Activated CD4-positive, CD25-positive, alpha-beta regulatory T cell treated with anti-CD3 and anti-CD28 coated beads, Interleukin-2, amount 50 U/mL, for 24 hours (primary cell): ENCODE data around the gene SARM1.

ENCODE experiments used
- ATAC-seq, 2 donors: fragments of 150-1000 bp; cut with Tn5 transposase; one replicate each; pipeline ENCODE4 v1.10.0; 2021; ENCODE audit warnings: mild to moderate bottlenecking in 1 of 2, moderate library complexity in 1 of 2

SARM1 gene

DNA sequence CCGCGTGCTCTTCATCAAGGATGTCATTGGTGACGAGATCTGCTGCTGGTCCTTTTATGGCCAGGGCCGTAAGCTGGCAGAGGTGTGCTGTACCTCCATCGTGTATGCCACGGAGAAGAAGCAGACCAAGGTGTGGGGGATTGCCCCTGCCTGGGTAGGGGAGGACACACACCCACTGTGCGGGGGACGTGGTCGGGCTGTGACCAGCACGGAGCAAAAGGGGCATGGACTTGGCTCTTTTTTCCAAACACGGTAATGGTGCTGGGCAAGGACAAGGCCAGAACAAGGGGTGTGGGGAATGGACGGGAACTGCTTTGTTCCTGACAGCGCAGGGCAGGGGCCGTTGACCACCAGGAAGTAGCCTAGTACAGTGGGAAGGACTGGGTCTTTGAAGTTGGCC is 29.2 kb upstream of the SARM1 start:
- no peak for ATAC-seq

DNA sequence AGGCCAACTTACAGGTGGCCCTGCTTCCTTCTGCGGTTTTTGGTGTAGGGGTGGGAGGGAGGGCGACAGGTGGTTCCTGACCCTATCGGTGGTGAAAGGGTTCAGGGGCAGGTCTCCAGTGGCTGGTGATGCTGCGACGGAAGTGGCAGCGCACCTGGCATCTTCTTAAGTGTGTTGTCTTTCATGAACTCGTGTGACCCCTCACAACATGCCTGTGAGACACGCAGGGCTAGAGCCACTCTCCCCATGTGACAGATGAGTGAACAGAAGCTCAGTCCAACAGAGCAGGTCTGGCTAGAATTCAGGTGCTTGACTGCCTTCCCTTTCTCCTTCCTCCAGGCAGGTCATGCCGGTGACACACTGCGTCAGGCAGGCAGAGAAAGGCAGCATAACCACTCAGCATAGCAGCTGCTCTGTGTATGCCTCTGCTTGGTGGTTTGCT is 28.0 kb upstream of the SARM1 start:
- ATAC-seq, result no peak

DNA sequence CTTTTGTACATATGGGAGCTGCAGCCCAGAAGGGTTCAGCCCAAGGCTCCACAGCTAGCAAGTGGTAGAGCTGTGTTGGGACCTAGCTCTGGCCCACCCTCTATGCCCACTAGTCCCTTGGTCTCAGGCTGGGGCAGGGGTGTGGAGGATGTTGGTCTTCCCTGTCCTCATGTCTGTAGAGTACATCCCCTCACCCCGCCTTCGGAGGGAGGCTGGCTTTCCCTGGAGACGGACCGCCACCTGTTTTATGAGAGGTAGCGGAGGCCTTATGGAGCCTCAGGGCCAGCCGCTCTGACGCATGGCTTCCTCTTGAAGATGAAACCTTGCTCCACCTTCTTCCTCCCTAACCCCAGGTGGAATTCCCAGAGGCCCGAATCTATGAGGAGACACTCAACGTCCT is 27.5 kb upstream of the SARM1 start:
- ATAC-seq, result no peak

DNA sequence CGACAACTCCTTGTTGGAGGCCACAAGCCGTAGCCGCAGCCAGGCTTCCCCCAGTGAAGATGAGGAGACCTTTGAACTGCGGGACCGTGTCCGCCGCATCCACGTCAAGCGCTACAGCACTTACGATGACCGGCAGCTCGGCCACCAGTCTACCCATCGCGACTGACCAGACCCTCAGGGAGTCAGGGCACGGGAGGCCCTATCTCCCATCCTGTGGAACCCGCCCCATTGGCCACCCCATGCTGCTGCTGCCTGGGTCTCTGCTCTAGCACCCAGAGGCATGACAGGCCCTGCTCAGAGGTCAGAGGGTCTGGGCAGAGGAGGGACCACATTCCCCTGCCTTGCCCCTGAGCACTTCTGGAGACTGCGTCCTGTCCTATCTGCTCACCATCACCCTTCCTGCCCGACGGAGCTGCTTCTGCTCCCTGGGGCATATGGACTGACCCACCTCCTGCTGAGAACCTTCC is 27.0 kb upstream of the SARM1 start:
- no peak for ATAC-seq

DNA sequence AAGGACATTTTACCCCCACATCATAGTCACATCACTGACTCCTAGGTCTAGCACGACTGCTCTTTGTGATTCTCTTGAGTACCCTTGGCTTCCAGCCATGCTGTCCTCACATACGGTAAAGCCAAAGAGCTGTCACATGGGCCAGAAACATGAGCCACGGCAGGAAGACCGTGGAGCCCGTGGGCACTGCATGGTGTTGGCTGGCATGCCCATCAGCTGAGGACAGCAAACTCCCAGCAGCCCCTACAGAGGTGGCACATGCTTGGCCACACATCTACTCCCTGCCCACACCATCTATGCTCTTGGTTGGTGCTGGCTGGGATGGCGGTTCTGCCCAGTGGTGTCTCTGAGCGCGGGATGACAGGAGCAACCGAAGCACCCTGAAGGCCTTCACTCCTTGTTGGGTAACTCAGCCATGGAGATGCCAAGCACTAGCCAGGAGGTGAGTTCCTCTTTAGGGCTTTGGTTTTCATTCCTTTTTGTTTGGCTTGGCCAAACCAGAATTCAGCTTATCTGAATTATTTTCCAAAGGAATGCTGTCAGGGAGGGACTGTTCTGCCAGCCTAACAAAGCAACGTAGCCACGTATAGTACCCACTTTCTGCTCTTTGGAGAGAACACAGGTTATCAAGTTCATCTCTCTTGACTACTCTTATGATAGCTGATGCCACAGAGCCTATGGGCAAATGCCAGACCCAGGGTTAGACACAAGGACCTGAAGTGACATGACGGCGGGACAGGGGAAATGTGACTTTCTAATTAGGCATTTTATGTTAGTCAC is 25.9 kb upstream of the SARM1 start:
- ATAC-seq, result no peak

DNA sequence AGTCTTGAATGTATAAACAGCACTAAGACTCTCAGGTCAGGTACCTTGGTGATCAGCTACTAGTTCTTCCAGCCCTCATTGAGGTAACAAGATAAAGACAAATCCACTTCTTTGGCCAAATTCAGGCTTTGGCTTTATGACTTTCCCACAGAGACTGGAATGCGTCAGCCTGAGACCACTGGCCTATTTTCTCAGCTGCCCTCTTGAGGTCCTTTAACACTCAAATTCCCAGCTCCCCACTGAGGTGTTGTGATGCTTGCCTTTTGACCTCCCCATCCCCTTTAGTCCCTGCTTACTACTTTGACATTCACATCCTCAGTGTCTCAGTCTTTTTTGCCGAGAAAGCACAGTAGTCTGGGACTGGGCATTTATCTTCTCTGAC is 25.3 kb upstream of the SARM1 start:
- ATAC-seq, result no peak

DNA sequence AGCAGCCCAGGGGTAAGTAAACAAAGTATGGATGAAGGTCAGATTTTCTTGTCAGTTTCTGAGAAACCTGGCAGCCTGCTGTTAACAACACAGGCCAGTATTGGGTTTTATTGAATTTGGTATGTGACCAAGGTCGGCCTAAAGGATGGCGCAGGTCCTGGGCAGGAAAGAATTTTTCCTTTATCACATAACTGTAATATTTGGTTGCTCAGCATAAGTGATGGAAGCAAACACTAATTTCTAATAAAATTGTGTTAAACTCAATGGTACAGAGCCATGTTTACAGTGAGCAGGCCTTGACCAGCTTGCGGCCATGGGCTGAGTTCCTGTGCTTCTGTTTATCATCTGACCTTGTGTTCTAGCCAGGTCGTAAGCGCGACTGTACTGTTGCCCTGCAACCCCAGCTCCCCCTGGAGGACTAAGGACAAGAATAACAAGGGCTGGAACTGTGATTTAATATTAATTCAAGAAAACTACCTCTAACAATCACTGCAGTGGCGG is 24.7 kb upstream of the SARM1 start:
- ATAC-seq, result no peak

DNA sequence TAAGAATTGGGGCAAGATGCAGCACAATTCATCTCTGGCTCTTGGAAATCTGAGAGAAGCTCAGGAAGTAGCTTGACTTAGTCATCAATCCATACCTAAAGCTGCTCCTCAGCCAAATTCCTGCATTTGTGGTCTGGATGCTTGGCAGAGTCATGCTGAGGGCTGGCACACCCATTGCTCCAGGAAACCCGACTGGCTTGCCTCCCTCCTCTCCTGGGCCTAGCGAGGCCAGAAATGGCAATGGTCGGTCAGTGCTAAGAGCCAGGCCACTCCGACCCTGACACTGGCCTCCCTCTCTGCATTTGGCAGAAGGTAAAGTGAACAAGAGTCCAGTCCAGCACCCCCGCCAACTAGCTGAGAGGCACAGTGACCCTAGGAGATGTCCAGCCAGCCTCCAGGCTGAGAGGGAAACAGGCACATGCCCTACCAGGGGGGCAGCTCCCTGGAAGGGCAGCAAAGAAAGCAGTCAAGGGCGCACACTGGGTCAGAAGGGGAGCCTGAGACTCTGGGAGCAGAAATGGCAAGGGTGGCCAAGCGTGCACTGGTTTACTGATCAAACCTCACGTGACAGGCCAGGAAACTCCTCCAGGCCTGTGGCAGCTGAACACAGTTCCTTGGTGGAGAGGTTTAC is 24.1 kb upstream of the SARM1 start:
- ATAC-seq, result no peak

DNA sequence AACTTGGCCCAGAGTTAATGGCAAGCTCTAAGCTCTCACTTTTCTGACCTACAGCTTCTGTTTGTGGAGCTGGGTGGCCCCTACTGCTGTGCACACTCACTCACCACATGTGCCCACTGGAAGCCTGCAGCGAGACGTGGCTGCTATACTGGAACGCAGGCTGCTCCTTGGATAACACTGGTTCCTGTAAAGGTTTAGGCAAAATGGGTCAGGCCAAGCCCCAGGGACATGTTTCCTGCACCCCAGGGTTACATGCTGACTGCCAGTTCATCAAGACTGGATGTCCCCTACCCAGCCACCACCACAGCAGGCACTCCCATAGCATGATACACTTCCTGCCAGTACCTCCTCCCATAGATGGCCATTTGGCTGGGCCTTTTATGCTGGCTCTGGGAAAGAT is 22.5 kb upstream of the SARM1 start:
- no peak for ATAC-seq

DNA sequence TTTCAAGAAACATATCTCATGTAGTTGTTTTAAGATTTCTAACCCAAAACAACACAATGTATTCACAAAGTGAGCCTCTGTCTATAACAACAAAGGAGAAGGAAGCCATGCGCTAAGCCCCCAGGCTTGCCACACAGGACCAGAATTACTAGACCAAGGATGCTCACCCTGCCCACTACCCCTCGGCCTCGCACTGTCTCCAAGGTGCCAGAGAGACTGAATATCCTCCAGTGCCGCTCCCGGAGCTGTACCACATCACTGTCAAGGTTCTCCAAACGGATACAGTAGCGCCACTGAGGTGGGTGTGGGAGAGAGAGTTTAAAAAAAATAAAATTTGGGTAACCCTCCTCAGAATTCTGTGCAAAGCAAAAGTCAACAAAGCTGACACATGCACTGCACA is 21.2 kb upstream of the SARM1 start:
- ATAC-seq, result no peak

DNA sequence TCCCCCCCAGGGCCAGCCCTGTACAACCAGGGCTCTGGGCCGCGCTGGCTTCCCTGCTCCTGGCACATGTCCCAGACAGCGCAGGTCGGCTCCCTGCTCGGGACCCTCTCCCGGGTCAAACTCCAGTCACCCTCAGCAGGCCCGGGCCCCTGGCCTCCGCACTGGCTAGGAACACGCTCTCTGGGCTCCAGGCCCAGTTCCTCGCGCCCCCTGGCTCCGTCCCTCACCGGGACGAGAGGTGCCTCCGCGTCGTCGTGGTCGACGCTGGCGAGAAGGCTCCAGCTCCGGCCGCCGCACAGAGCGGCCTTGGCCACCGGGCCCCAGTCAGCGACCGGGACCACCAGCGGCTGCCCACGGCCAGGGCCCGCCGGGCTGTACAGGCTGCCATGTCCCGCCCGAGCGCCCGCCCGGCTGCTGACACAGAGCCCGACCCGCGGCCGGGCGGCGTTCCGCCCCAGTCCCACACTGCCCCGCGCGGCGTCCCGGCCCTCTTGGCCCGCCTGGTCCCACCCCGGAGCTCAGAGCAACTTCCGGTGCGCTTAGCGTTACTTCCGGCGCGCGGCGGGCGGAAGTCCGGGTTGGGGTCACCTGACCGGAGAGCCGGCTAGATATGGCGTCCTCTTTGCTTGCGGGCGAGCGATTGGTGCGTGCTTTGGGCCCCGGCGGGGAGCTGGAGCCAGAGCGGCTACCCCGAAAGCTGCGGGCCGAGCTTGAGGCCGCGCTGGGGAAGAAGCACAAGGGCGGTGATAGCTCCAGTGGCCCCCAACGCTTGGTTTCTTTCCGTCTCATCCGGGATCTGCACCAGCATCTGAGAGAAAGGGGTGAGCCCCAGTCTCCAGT is 14.2 kb upstream of the SARM1 start, which contains the start of gene POLDIP2:
Gene POLDIP2 (minus strand): TSS at position 467 of the 840 bp plus-strand sequence. CDS start 79 bp downstream, at position 388.
- peak; percentile 99 for ATAC-seq

DNA sequence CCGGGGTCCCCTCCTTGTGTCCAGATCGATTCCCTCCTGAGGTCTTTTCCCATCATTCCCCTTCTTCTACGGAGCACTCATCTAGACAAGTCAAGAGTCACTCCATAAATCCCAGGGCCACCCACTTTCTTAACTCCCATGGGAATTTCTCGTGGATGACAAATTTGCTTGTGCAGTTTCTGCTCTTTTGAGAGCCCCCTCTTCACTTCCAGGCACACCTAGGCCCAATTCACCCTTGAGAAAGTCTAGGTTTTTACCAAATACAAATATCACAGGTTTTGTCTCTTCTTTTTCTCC is 13.6 kb upstream of the SARM1 start:
- ATAC-seq, result no peak

DNA sequence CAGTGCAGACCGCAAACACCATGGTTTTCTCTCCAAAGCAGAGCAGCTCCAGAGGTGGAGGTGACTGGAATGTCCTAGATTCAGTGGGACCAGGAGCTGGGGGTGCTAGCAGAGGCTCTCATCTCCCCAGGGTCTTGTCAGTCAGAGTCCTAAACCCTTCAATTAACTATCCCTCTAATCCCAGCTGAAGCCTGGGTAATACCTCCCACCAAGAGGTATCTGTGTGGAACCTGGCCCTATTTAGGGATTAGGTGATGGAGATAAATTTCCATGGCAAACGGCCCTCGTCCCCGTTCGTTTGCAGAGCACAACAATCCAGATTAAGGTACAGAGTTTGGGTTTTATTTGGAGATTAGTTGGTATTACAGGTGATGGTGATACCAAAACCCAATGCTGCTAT is 8.3 kb upstream of the SARM1 start:
- no peak for ATAC-seq

DNA sequence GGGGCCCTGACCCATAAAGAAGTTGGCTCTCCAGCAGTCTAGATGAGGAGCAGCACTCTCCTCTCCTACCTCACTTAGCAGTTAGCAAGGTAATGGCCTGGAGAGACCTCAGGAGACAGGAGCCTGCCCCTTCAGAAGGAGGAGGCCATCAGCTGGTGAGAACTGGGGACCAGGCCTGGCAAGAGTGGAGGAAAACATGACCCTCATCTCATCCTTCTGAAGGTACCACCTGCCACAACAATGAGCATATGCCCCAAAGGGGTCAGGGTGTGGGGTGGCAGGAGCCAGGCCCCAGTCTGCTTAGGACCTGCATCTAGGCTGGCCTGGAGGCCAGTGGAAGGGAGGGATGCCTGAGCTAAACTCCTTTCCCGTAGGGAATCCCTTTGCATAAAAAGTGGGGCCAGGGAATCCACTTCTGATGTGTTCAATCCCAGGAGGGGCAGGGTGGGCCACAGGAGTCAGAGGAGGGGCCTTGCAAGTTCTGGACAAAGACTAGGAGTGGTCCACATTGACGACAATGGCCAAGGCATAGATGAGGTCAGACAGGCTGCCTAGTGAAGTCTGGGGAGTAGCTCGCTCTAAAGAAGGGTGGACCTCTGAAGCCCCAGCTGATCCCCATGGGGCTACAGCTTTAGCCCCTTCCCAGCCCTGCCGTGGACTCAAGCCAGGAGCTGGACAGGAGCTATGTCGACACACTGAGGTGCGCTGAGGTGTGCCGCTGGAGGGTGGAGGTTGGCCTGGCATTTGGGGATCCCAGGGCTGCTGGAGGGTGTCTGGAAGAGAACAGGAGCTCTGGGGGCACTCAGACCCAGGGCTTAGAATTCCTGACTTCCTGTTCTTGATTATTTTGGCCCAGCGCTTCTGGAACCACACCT is 7.5 kb upstream of the SARM1 start:
- ATAC-seq, result no peak

DNA sequence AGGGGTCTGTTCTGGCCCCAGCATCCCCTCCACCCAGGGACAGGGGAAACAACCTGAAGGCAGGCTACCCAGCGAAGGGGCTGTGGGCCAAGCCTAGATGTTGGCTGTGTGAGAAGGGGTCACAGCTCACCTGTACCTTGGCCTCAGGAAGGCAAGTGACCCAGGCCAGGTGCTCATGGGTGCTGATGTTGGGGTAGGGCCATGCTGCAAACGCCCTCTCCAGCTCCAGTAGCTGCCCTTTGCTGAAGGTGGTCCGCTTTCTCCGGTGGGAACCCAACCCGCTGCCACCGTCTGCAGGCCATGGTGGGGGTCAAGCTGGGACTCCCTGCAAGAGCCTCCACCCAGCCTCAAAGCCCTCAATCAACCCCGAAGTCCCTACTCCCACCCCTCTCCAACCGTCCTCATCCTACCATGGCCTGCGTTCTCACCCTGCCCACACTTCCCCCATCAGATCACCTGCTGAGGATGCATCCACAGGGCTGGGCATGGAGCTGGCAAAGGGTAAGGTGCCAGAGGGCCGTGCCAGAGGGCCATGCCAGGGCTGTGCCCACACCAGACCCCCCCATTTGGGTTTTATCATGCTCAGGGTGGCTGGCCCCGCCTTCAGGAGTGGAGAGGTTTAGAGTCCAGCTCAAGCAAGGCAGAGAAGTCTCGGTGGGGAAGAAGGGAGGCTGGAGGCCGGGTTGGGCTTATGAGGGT is 6.7 kb upstream of the SARM1 start, which contains the start of gene SEBOX:
Gene SEBOX (minus strand): TSS at position 535 of the 699 bp plus-strand sequence. CDS start 48 bp downstream, at position 487.
- ATAC-seq, result no peak

DNA sequence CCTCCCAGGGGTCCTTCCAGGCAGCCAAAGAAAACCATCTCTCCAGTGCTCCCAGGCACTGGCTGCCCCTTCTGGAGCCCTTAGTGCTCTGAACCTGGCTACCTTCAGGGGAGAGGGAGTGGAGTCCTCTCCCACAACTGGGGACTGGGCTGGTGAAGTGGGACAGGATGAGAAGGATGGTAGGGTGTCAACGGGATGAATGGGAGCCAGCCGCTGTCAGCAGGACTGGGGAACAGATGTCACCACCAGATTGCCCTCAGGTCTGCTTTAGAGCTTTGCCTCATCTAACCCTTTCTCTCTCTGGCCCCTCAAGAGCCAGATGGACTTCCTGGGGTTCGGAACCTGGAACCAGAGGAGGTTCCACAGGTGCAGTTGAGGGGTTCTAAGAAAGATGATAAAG is 6.0 kb upstream of the SARM1 start:
- no peak for ATAC-seq

DNA sequence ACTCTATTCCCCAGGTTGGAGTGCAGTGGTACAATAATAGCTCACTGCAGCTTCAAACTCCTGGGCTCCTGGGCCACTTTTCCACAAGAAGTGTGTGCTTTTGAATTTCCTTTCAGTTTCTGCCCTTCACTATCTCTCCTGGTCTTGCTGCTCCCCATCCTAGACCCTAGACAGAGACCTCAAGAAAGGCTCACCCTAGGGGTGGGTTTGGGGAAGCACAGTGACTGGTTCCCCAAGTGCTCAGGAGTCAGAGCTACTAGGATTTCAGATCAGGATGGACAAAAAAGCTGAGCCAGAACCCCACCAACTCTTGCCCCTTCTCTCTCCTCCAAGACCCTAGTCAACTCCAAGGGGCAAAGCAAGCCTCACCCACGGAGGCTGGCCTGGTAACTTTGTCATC is 4.9 kb upstream of the SARM1 start:
- no peak for ATAC-seq

DNA sequence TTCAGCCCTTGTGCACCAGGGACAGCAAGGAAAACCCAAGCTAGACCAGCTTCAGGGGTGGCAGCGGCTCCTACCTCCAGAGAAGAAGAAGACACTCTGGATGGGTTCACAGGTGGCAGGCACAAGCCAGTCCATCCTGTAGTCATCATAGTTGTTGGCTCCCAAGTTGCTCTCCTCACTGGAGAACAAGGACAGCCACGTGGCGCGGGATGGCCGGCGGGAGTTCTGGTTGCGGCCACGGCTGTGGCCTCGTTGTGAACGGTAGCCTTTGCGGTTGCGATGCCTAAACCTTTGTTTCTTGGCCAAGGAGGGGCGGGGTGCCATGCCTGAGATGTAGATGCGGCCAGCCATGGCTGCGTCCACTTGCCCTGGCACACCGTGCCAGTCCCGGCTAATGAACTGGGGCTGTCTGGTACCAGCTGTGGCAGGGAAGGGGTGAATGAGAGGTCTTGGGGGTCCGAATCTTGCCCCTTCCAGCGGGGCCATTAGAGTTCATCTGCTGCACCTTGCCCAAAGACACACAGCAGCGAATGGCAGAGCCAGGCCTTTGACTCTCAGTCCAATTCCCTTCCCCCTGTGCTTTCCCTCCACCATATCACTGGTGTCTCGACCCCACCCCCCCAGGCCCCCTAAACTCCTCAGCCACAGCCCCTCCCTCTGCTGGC is 3.7 kb upstream of the SARM1 start:
- ATAC-seq, result no peak

DNA sequence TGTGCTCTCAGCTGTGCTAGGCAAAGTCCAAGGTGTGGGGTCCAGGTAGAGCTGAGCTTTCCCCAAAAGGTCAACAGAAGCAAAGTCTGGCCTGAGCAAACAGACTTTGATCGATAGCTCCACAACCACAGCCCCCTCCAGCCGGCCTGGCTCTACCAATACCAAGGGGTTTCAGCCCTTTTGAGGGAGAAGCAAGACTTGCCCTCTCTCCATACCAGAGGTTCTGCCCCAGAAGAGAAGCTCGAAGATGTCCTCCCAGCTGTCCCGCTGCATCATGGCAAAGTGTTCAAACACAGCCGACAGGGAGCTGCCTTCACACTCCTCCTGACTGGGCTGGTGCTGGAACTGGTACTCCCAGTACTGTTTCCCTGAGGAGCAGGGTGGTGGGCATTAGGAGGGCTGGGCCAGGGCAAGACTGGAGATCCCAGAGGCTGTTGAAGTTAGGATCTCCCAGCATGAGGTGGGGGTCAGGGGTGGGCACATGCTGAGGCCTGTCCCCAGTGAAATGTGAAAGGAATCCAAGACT is 3.1 kb upstream of the SARM1 start:
- ATAC-seq, result no peak

DNA sequence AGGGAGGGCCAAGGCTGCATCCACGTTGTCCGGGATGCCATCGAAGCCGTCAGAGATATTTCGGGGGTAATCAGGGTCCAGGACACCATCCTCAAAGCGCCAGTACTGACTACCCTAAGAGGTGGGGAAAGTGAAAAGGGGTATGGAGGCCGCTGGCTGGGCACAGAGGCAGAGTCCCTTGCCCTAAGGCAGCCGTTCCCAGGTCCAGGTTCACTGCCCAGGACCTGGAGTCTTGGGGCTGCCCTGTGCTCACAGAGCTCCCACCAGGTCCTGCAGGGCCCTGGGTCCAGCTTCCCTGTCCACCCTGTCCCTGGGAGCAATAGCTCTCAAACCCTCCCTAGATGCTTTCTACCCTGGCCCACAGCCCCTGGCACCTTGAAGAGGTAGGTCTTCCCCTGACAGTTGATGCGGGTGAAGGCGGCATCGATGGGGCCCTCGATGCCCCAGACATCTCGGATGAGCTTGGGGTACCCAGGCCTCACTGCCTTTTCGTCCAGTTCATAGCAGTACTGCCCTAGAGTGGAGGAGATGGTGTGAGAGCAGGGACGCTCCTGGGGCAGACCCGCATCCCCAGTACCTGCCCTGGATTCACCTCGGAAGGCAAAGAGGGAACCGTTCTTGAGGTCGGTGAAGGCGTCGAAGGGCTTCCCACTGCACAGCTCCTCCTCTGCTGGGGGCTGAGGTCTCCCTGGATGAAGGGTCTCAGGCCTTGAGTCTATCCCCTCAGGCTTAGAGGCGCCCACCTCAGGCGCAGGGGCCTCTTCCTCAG is 2.4 kb upstream of the SARM1 start:
- no peak for ATAC-seq
